H1 (cell line): ENCODE data around the gene SERPINB1. TPM values are rescaled to one million over a fixed set of nuclear protein-coding genes. Genes with fewer than 3 reads are reported as not detected.

Experiments
- CTCF ChIA-PET: fragments of 300-600 bp; sonication (Branson Sonifier 250); formaldehyde crosslinking; loops from one replicate; lab custom pipeline; 2021; ENCODE audit not compliant: partially characterized antibody; lab: Charles Lee
- POLR2A ChIA-PET: fragments of 300-600 bp; sonication (Branson Sonifier 250); formaldehyde crosslinking; loops from one replicate; lab custom pipeline; 2021; ENCODE audit warnings: inconsistent platforms; ENCODE audit not compliant: partially characterized antibody; lab: Charles Lee
- DNase-seq, 2 experiments: peaks; one replicate each; pipeline versions ENCODE4 v3.0.0 to v3.0.0-alpha.2; 2010 to 2022; ENCODE audit warnings: low spot score in 2 of 2, low read depth in 1 of 2, mixed read lengths in 1 of 2
- FAIRE-seq: peaks from 2 replicates; lab custom pipeline; 2011; peaks lifted over from hg19 to GRCh38; lab: Jason Lieb, UNC
- H2AFZ ChIP-seq: 2 replicates; pipeline ENCODE4 v1.8.1; 2012; ENCODE audit warnings: low read length, inconsistent platforms
- H2AK5ac ChIP-seq: 2 replicates; pipeline ENCODE4 v1.6.1; 2013; ENCODE audit warnings: low read depth, low read length
- H2BK120ac ChIP-seq: replicated peaks from 2 replicates; pipeline ENCODE3; 2013; ENCODE audit warnings: low read depth, low read length, inconsistent platforms
- H2BK12ac ChIP-seq: 2 replicates; pipeline ENCODE4 v1.6.1; 2013; ENCODE audit warnings: low read depth, low read length
- H2BK15ac ChIP-seq: 2 replicates; pipeline ENCODE4 v1.6.1; 2013; ENCODE audit warnings: low read length
- H2BK20ac ChIP-seq: 2 replicates; pipeline ENCODE4 v1.6.1; 2013; ENCODE audit warnings: low read length
- H2BK5ac ChIP-seq: 2 replicates; pipeline ENCODE4 v1.6.1; 2013; ENCODE audit warnings: low read depth, low read length
- H3K14ac ChIP-seq: 2 replicates; pipeline ENCODE4 v1.6.1; 2013; ENCODE audit warnings: inconsistent platforms; ENCODE audit not compliant: insufficient read length
- H3K18ac ChIP-seq: 2 replicates; pipeline ENCODE4 v1.6.1; 2013; ENCODE audit warnings: low read length; ENCODE audit errors: extremely low read depth
- H3K23ac ChIP-seq: 2 replicates; pipeline ENCODE4 v1.6.1; 2013; ENCODE audit warnings: inconsistent platforms; ENCODE audit not compliant: insufficient read length
- H3K23me2 ChIP-seq: 2 replicates; pipeline ENCODE4 v1.6.1; 2013; ENCODE audit warnings: low read depth, low read length
- H3K27ac ChIP-seq: 2 replicates; pipeline ENCODE4 v1.6.1; 2011; ENCODE audit warnings: low read depth, low read length, inconsistent platforms
- H3K27me3 ChIP-seq, 4 experiments: replicated peaks in 1 of 4; 1 replicate in 1 of 4; 2 replicates in 3 of 4; pipeline versions ENCODE4 v1.6.1 to v1.8.1; 2011 to 2013; ENCODE audit warnings: low read length in 3 of 4, mild to moderate bottlenecking in 3 of 4, inconsistent platforms in 2 of 4, mixed read lengths in 2 of 4, moderate library complexity in 1 of 4; ENCODE audit not compliant: control insufficient read depth in 3 of 4, insufficient read depth in 3 of 4; ENCODE audit errors: extremely low read depth in 1 of 4
- H3K36me3 ChIP-seq, 4 experiments: 2 replicates each; pipeline versions ENCODE4 v1.6.1 to v1.8.1; 2011 to 2013; ENCODE audit warnings: mild to moderate bottlenecking in 4 of 4, low read length in 3 of 4, moderate library complexity in 2 of 4, control low read depth in 1 of 4, inconsistent platforms in 1 of 4; ENCODE audit not compliant: insufficient read depth in 4 of 4, control insufficient read depth in 2 of 4
- H3K4ac ChIP-seq: replicated peaks from 2 replicates; pipeline ENCODE3; 2013; ENCODE audit warnings: low read length, low read depth, mixed read lengths, inconsistent platforms; ENCODE audit not compliant: insufficient read length
- H3K4me1 ChIP-seq, 4 experiments: replicated peaks in 1 of 4; 1 replicate in 1 of 4; 2 replicates in 3 of 4; pipeline versions ENCODE4 v1.6.1 to v1.8.1; 2011 to 2013; ENCODE audit warnings: low read length in 3 of 4, inconsistent platforms in 2 of 4, mixed read lengths in 1 of 4; ENCODE audit not compliant: insufficient read depth in 4 of 4, control insufficient read depth in 3 of 4
- H3K4me2 ChIP-seq, 2 experiments: 2 replicates each; pipeline versions ENCODE4 v1.6.1 to v1.8.1; 2011 to 2013; ENCODE audit warnings: low read depth in 2 of 2, low read length in 2 of 2, control low read depth in 1 of 2, inconsistent platforms in 1 of 2, mild to moderate bottlenecking in 1 of 2; ENCODE audit not compliant: insufficient read depth in 1 of 2
- H3K4me3 ChIP-seq, 4 experiments: fragments of 200-600, 300-600 bp in 1 of 4; sonication (generic), shearing (Covaris generic), sonication (Bioruptor Twin) in 1 of 4; 2 replicates each; pipeline versions ENCODE4 v1.5.1 to v1.8.1; 2011 to 2016; ENCODE audit warnings: low read length in 4 of 4, low read depth in 3 of 4, control low read depth in 2 of 4, inconsistent platforms in 2 of 4, mild to moderate bottlenecking in 2 of 4, mixed read lengths in 1 of 4, moderate library complexity in 1 of 4; ENCODE audit not compliant: insufficient read depth in 2 of 4; ENCODE audit errors: extremely low read depth in 1 of 4
- H3K56ac ChIP-seq: replicated peaks from 2 replicates; pipeline ENCODE3; 2013; ENCODE audit warnings: low read depth, mild to moderate bottlenecking, mixed read lengths, low read length, inconsistent platforms; ENCODE audit not compliant: insufficient read length
- H3K79me1 ChIP-seq: 2 replicates; pipeline ENCODE4 v1.6.1; 2013; ENCODE audit warnings: low read depth, low read length, control low read depth
- H3K79me2 ChIP-seq, 2 experiments: 2 replicates each; pipeline versions ENCODE4 v1.6.1 to v1.8.1; 2012 to 2013; ENCODE audit warnings: low read length in 2 of 2, mild to moderate bottlenecking in 2 of 2, inconsistent platforms in 1 of 2; ENCODE audit not compliant: insufficient read depth in 2 of 2, control insufficient read depth in 1 of 2
- H3K9ac ChIP-seq, 4 experiments: replicated peaks in 1 of 4; 1 replicate in 1 of 4; 2 replicates in 3 of 4; pipeline versions ENCODE4 v1.6.1 to v1.8.1; 2011 to 2013; ENCODE audit warnings: low read depth in 3 of 4, low read length in 3 of 4, control low read depth in 2 of 4, mild to moderate bottlenecking in 2 of 4, moderate library complexity in 2 of 4, inconsistent platforms in 1 of 4; ENCODE audit errors: extremely low read depth in 1 of 4
- H3K9me3 ChIP-seq, 2 experiments: 2 replicates each; pipeline versions ENCODE4 v1.6.1 to v1.8.1; 2012 to 2013; ENCODE audit warnings: mild to moderate bottlenecking in 2 of 2, moderate library complexity in 2 of 2, control low read depth in 1 of 2, inconsistent platforms in 1 of 2, low read depth in 1 of 2, low read length in 1 of 2, mixed read lengths in 1 of 2; ENCODE audit not compliant: insufficient read depth in 2 of 2
- H4K20me1 ChIP-seq, 2 experiments: replicated peaks in 1 of 2; 2 replicates each; pipeline versions ENCODE3 to v1.8.1; 2011 to 2013; ENCODE audit warnings: inconsistent platforms in 2 of 2, low read length in 2 of 2, mild to moderate bottlenecking in 1 of 2; ENCODE audit not compliant: insufficient read depth in 2 of 2, control insufficient read depth in 1 of 2
- H4K5ac ChIP-seq: 2 replicates; pipeline ENCODE4 v1.6.1; 2013; ENCODE audit warnings: low read length, low read depth, mixed read lengths, inconsistent platforms; ENCODE audit not compliant: insufficient read length
- H4K8ac ChIP-seq: 2 replicates; pipeline ENCODE4 v1.8.0; 2013; ENCODE audit warnings: mild to moderate bottlenecking, moderate library complexity, low read length, inconsistent platforms; ENCODE audit not compliant: insufficient read depth; ENCODE audit errors: extremely low read depth
- H4K91ac ChIP-seq: replicated peaks from 2 replicates; pipeline ENCODE3; 2013; ENCODE audit warnings: low read length, mixed read lengths, inconsistent platforms; ENCODE audit not compliant: insufficient read length
- BRCA1 ChIP-seq: IDR thresholded peaks from 2 replicates; pipeline ENCODE4 v1.6.1; 2012; ENCODE audit warnings: low read depth, low read length, improper control_type of control experiment
- CBX8 ChIP-seq: fragments of 300-800, 300-1000 bp; sonication (generic); IDR thresholded peaks from 2 replicates; pipeline ENCODE4 v1.7.1; 2016; ENCODE audit warnings: low read depth, low read length, borderline replicate concordance
- CREB1 ChIP-seq: IDR thresholded peaks from 2 replicates; pipeline ENCODE4 v1.6.1; 2012; ENCODE audit warnings: inconsistent platforms
- EGR1 ChIP-seq: IDR thresholded peaks from 2 replicates; pipeline ENCODE4 v1.6.1; 2011; ENCODE audit warnings: low read depth, low read length, borderline replicate concordance
- EZH2 ChIP-seq: fragments of 200-600 bp; sonication (generic); IDR thresholded peaks from 2 replicates; pipeline ENCODE4 v1.7.1; 2012; ENCODE audit warnings: low read depth, mild to moderate bottlenecking, moderate library complexity, low read length, inconsistent platforms; ENCODE audit not compliant: severe bottlenecking
- HDAC2 ChIP-seq, 2 experiments: fragments of 300-600 bp in 1 of 2; sonication (generic) in 1 of 2; IDR thresholded peaks; 2 replicates each; pipeline ENCODE4 v1.6.1; 2011 to 2012; ENCODE audit warnings: low read depth in 2 of 2, low read length in 2 of 2, mild to moderate bottlenecking in 2 of 2, moderate library complexity in 2 of 2, borderline replicate concordance in 1 of 2, inconsistent platforms in 1 of 2
- MAX ChIP-seq: IDR thresholded peaks from 2 replicates; pipeline ENCODE4 v1.6.1; 2012; ENCODE audit warnings: inconsistent platforms
- POLR2A ChIP-seq, 2 experiments: IDR thresholded peaks; 1 replicate in 1 of 2; 2 replicates in 1 of 2; pipeline ENCODE4 v1.6.1; 2011; ENCODE audit warnings: low read depth in 2 of 2, low read length in 2 of 2, mild to moderate bottlenecking in 2 of 2; ENCODE audit errors: control extremely low read depth in 1 of 2
- RBBP5 ChIP-seq: IDR thresholded peaks from 2 replicates; pipeline ENCODE4 v1.7.1; 2012; ENCODE audit warnings: low read depth, mild to moderate bottlenecking, inconsistent platforms, low read length, moderate library complexity, borderline replicate concordance
- TCF12 ChIP-seq: IDR thresholded peaks from 2 replicates; pipeline ENCODE4 v1.6.1; 2011; ENCODE audit warnings: low read depth, mild to moderate bottlenecking, low read length
- TEAD4 ChIP-seq: IDR thresholded peaks from 2 replicates; pipeline ENCODE4 v1.6.1; 2012; ENCODE audit warnings: low read depth, low read length, inconsistent platforms, mixed read lengths
- ZNF274 ChIP-seq: IDR thresholded peaks from 2 replicates; pipeline ENCODE4 v1.7.0; 2012; ENCODE audit warnings: low read length, borderline replicate concordance; ENCODE audit errors: extremely low read depth
- WGBS, 2 experiments: shearing (Covaris generic) in 1 of 2; methylation state at CpG; one replicate each; pipeline versions ENCODE4 v1.1.6 to v1.1.7; 2013 to 2015; ENCODE audit warnings: low lambda C conversion rate in 2 of 2, mixed read lengths in 2 of 2, inconsistent platforms in 1 of 2, low coverage in 1 of 2, missing lambda C conversion rate in 1 of 2; ENCODE audit not compliant: insufficient replicate concordance in 2 of 2, insufficient coverage in 1 of 2, insufficient read length in 1 of 2; ENCODE audit errors: extremely low coverage in 1 of 2, missing lambda C conversion rate in 1 of 2; 5-methylcytosine and 5-hydroxymethylcytosine counted together
- polyA plus RNA-seq, 7 experiments: library from polyadenylated mRNA; depleted of rRNA in 3 of 7; stranded (reverse) in 5 of 7; unstranded in 2 of 7; fragments of >200 nt in 5 of 7; fragments of 200-250 nt in 2 of 7; gene quantifications; 1 replicate in 5 of 7; 2 replicates in 1 of 7; 4 replicates in 1 of 7; pipeline versions ENCODE4 v1.2.1 to v1.2.3, GENCODE V29; 2011 to 2013; ENCODE audit warnings: missing spikeins in 2 of 7, mixed read lengths in 2 of 7
- total RNA-seq: library from RNA; stranded (reverse); fragmentation: NEBNext Ultra II Directional; extraction: Animal tissue kit (Norgen Biotek cat#: 25700); gene quantifications from 2 replicates; pipeline ENCODE4 v1.2.1, GENCODE V29; 2021
- TF ChIP-seq, protein P1 (sequence below): IDR thresholded peaks from 2 replicates; pipeline ENCODE4 v1.6.1; 2012; ENCODE audit warnings: low read length, inconsistent platforms

The SERPINB1 gene
- total and polyA plus RNA-seq, 2 of the 8 experiments (the other 6 are each of a cell fraction or from before 2014, with no cell fraction given), result 8.1 to 17.3 TPM

DNA sequence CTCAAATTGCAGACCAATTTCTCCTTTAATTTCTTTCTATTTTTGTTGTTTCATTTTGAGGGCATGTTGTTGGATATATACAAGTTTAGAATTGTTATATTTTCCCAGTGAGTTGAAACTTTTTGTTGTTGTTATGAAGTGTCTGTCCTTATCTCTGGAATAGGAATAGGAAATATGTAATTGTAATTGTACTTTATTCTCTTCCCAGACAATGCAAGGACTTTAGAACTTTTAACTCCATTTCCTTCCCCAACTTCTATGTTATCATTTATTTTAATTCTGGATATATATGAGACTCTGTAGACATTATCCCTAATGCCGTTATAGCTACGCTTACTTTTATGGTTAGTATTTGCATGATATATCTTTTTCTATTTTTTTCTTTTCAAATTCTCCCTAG is 12.4 kb downstream of the SERPINB1 start:
- H4K91ac ChIP-seq, result no peak overlapping the region
- no peak overlapping the region for H4K5ac ChIP-seq
- no peak overlapping the region for H3K4me3 ChIP-seq
- no peaks in the 10 kb centered on the region for H3K4me1 ChIP-seq
- ChIA-PET POLR2A (interaction anchor here (1.6 to 1.7 kb wide), 2 partner anchors 11 kb away, joined by 4 to 5 read pairs; no protein-coding TSS in a partner anchor), CTCF (interaction anchor here (1.2 kb wide), 1 partner anchor 10 kb away, joined by 3 read pairs; no protein-coding TSS in a partner anchor)
- H2AK5ac ChIP-seq, result no peak overlapping the region
- H3K23ac ChIP-seq, result no peak overlapping the region
- WGBS, 2 experiments, result 95% methylated on average over 2 of the region's 2 CpGs; no CpG with 5 or more reads in 1 of the 2 experiments
- H2BK12ac ChIP-seq, result no peak overlapping the region
- peaks cover 0 to 2% of the 10 kb centered on the region in 2 experiments for H4K20me1 ChIP-seq
- no peak overlapping the region for H3K4me2 ChIP-seq
- H2BK5ac ChIP-seq, result no peak overlapping the region
- H3K27ac ChIP-seq, result no peak overlapping the region
- H4K8ac ChIP-seq, result no peak overlapping the region
- no peak overlapping the region for H3K9ac ChIP-seq
- H3K9me3 ChIP-seq, result no peaks in the 10 kb centered on the region
- H3K27me3 ChIP-seq, result no peaks in the 10 kb centered on the region
- H2AFZ ChIP-seq, result no peak overlapping the region
- no peaks in the 10 kb centered on the region for H3K79me2 ChIP-seq
- no peak overlapping the region for H2BK120ac ChIP-seq
- DNase-seq (no peak), FAIRE-seq (no peak)
- no peak overlapping the region for H2BK20ac ChIP-seq
- no peak overlapping the region for H3K14ac ChIP-seq
- peaks cover 3% of the 10 kb centered on the region; the same call in 1 of the 2 replicates for H3K23me2 ChIP-seq
- no peak overlapping the region for H3K18ac ChIP-seq
- no peak overlapping the region for H3K4ac ChIP-seq
- no peaks in the 10 kb centered on the region; a peak in 3 of 8 replicates for H3K36me3 ChIP-seq
- no peak overlapping the region for H3K56ac ChIP-seq
- H3K79me1 ChIP-seq, result no peaks in the 10 kb centered on the region
- no peak overlapping the region for H2BK15ac ChIP-seq
- no peak for TF ChIP-seq CREB1
- TF ChIP-seq RBBP5, result no peak
- TF ChIP-seq ZNF274, result no peak
- TF ChIP-seq TEAD4, result no peak
- TF ChIP-seq POLR2A (IDR thresholded peaks at IDR 0.05; ENCODE audit: control extremely low read depth in 1 of 2, low read depth in 2 of 2, low read length in 2 of 2), result no peak
- TF ChIP-seq HDAC2 (IDR thresholded peaks at IDR 0.05; ENCODE audit: borderline replicate concordance in 1 of 2, low read depth in 2 of 2, low read length in 2 of 2), result no peak
- TF ChIP-seq CBX8, result no peak
- no peak for TF ChIP-seq MAX
- no peak for TF ChIP-seq TCF12
- TF ChIP-seq BRCA1, result no peak
- no peak for TF ChIP-seq EGR1
- TF ChIP-seq, protein P1, sequence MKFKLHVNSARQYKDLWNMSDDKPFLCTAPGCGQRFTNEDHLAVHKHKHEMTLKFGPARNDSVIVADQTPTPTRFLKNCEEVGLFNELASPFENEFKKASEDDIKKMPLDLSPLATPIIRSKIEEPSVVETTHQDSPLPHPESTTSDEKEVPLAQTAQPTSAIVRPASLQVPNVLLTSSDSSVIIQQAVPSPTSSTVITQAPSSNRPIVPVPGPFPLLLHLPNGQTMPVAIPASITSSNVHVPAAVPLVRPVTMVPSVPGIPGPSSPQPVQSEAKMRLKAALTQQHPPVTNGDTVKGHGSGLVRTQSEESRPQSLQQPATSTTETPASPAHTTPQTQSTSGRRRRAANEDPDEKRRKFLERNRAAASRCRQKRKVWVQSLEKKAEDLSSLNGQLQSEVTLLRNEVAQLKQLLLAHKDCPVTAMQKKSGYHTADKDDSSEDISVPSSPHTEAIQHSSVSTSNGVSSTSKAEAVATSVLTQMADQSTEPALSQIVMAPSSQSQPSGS, result no peak
- TF ChIP-seq EZH2, result no peak
